ENCODE measurements around the gene WRNIP1.

The WRNIP1 gene

DNA sequence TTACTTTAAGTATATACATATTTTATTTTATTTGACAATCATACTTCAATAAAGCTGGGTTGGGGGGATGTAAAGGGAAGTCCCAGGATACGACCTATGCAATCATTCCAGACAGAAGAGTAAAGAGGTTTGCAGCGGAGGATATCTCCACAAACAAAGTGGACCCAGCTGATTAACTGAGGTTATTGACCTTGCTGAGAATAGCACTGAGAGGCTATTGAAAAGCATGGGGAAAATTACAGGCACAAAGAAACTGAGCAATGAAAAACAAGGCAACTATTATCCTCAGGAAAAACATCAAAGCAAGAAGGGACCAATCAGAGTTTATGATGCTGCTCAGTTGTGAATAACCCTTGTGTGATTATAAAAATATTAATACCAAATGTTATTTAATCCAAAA is 43.8 kb downstream of the WRNIP1 start:
- in situ Hi-C loops (cut with MboI; ENCODE audit: low pct_unique_long_range_greater_than_20kb, low sequenced_read_pairs, unreplicated experiment): no loop called here

DNA sequence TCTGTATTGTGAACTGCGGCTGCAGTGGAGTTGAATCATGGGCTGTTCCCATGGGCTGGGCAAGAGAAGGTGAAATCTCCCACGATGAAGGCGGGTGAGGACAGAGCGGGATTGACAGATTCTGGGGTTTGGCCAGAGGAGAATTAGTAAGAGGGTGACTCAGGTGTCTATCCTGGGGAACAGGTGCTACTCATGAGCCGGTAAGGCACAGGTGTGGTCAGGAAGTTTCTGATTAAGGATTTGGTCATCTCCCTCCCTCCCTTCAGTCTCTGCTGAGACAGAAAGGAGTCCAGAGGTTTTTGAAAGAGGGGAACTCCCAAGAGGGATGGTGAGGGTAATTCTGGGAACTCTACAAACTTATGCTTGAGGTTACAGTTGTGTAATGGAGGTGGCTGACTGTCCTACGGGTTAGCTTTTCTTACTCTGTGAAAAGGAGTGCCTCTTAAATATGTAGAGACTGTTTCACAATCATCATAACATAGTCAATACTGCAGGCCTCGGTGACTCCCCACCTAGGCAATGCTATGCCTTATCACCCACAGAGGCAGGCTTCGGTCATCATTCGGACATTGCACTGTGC is 45.0 kb downstream of the WRNIP1 start:
- in situ Hi-C loops (cut with MboI; ENCODE audit: low pct_unique_long_range_greater_than_20kb, low sequenced_read_pairs, unreplicated experiment): no loop called here
- TF ChIP-seq, protein P1, sequence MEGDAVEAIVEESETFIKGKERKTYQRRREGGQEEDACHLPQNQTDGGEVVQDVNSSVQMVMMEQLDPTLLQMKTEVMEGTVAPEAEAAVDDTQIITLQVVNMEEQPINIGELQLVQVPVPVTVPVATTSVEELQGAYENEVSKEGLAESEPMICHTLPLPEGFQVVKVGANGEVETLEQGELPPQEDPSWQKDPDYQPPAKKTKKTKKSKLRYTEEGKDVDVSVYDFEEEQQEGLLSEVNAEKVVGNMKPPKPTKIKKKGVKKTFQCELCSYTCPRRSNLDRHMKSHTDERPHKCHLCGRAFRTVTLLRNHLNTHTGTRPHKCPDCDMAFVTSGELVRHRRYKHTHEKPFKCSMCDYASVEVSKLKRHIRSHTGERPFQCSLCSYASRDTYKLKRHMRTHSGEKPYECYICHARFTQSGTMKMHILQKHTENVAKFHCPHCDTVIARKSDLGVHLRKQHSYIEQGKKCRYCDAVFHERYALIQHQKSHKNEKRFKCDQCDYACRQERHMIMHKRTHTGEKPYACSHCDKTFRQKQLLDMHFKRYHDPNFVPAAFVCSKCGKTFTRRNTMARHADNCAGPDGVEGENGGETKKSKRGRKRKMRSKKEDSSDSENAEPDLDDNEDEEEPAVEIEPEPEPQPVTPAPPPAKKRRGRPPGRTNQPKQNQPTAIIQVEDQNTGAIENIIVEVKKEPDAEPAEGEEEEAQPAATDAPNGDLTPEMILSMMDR (IDR thresholded peaks at IDR 0.05; ENCODE audit: extremely low read depth, insufficient read depth, missing control alignments): no peak

More for the DNA sequence above, 43.8 kb downstream of the WRNIP1 start:
- no peak for DNase-seq (ENCODE audit: low spot score)
- TF ChIP-seq, protein P1 (IDR thresholded peaks at IDR 0.05; ENCODE audit: extremely low read depth, insufficient read depth, missing control alignments): no peak

DNA sequence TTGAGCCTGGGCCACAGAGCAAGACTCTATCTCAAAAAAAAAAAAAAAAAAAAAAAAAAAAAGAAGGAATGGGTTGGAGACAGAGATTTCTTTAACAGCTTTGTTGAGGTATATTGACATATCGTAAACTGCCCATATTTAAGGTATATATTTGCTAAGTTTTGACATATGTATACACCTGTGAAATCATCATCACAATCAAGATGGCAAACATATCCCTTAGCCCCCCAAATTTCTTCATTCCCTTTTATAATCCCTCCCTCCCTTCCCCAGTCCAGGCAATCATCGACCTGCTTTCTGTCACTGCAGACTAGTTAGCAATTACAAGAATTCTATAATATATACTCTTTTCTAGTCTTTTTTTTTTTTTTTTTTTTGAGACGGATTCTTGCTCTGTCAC is 47.5 kb downstream of the WRNIP1 start:
- in situ Hi-C loops (cut with MboI; ENCODE audit: low pct_unique_long_range_greater_than_20kb, low sequenced_read_pairs, unreplicated experiment): no loop called here
- TF ChIP-seq, protein P1 (IDR thresholded peaks at IDR 0.05; ENCODE audit: extremely low read depth, insufficient read depth, missing control alignments): no peak
- DNase-seq (ENCODE audit: low spot score): no peak

More for the DNA sequence above, 45.0 kb downstream of the WRNIP1 start:
- no peak for DNase-seq (ENCODE audit: low spot score)

DNA sequence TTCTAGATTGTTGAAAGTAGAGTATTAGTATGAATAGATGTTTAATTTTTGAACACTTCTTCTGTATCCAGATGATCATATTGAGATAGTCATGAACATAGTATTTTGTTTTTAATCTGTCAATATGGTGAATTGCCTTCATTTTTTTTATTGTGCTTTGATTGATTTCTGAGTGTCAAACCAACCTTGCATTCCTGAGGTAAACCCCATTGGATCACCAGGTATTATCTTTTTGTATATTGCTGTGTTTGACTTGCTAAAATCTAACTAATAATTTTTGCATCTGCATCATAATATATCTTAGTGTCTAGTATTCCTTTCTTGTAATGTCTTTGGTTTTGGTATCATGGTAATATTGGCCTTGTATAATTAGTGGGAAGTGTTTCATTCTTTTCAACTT is 51.0 kb downstream of the WRNIP1 start:
- in situ Hi-C loops (cut with MboI; ENCODE audit: low pct_unique_long_range_greater_than_20kb, low sequenced_read_pairs, unreplicated experiment): no loop called here
- DNase-seq (ENCODE audit: low spot score): no peak
- TF ChIP-seq, protein P1 (IDR thresholded peaks at IDR 0.05; ENCODE audit: extremely low read depth, insufficient read depth, missing control alignments): no peak

DNA sequence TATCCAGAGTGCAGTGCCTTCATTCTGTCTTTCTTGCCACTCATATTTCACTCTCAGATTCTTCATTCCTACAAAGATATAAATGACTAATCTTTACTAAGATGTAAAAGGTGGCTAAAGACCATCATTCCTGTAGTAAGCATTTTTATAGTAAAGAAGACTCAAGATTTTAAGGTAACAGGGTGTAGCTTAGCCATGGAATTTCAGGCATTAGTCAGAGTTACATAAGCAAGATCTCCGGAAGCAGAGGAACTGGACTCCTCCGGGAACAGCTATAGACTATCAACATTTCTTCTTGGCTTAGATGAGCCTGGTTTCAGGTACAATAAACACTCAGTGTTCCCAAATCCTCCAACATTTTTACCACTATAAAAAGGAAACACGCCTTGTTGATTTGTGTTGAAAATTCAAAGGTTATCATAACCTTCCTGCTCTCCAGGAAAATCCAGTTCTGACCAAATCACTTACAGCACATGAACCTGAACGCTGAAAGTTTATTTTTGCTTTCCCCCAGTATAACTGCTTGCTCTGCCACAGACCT is 52.8 kb downstream of the WRNIP1 start:
- in situ Hi-C loops (cut with MboI; ENCODE audit: low pct_unique_long_range_greater_than_20kb, low sequenced_read_pairs, unreplicated experiment): no loop called here
- TF ChIP-seq, protein P1 (IDR thresholded peaks at IDR 0.05; ENCODE audit: extremely low read depth, insufficient read depth, missing control alignments): no peak
- no peak for DNase-seq (ENCODE audit: low spot score)

DNA sequence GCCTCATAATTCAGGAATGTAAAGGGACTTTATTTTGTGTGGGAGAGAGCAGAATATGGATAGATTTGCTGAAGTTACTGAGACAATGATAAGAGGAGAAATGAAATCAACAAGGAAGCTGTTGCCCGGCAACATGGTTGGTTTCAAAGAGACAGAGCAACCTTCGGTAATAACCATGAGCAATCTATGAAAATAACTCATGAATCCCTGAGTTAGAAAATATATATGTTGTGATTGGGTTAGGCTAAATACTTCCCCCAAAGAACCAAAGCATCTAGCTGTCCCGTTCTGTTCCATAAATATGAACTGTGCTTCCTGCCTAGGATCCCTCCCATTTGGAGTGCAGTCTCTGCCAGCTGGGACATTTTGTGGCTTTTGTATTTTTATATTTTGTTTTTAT is 53.4 kb downstream of the WRNIP1 start:
- DNase-seq (ENCODE audit: low spot score): no peak
- in situ Hi-C loops (cut with MboI; ENCODE audit: low pct_unique_long_range_greater_than_20kb, low sequenced_read_pairs, unreplicated experiment): no loop called here
- TF ChIP-seq, protein P1 (IDR thresholded peaks at IDR 0.05; ENCODE audit: extremely low read depth, insufficient read depth, missing control alignments): no peak
